HG03342 (cell line): ENCODE results near the gene LIM2.
"Not testable (repeated sequence)": the region's sequence is repeated elsewhere in the genome, so short reads cannot be mapped to it uniquely, and the experiment has no call there.

ENCODE experiments used
- ATAC-seq: cut with Tn5 transposase; IDR thresholded peaks from one replicate; pipeline ENCODE4 v1.9.1; 2021; ENCODE audit warnings: mild to moderate bottlenecking, moderate library complexity; ENCODE audit not compliant: unreplicated experiment

The LIM2 gene

DNA sequence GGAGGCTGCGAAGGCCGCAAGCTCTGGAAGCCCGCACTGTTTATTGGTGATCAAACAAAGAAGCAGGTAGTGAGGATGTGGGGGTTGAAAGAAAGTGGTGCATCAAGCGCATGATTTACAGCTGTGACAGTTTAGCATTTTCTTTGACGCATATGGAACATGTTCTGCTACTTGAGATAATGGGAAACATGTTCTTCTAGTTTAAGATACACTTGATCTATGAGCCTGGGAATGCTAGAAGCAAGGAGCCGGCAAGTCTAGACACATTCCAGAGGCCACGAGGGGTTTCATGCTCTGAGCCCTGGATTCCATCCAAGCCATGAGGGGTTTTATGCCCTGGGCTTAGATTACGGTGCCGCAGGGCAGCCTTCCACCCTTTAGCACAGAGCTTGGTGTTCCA lies 9.7 kb upstream of the LIM2 start:
- ATAC-seq: not testable (repeated sequence)

DNA sequence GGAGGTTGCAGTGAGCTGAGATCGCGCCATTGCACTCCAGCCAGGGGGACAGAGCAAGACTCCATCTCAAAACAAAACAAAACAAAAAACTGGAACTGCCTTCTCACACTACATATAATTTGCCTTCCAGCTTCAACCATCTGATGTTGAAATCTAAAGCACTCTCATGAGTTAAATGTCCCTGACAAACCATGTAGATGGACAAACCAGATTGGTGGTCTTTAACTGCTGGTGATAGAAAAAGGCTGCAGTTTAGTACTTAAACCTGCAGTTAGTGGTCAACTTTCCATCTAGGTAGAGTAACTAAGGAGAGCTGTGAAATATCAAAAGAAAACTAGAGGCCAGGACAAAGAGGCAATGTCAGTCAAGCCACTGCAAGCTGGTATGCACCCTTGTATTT lies 8.4 kb upstream of the LIM2 start:
- no peak for ATAC-seq

DNA sequence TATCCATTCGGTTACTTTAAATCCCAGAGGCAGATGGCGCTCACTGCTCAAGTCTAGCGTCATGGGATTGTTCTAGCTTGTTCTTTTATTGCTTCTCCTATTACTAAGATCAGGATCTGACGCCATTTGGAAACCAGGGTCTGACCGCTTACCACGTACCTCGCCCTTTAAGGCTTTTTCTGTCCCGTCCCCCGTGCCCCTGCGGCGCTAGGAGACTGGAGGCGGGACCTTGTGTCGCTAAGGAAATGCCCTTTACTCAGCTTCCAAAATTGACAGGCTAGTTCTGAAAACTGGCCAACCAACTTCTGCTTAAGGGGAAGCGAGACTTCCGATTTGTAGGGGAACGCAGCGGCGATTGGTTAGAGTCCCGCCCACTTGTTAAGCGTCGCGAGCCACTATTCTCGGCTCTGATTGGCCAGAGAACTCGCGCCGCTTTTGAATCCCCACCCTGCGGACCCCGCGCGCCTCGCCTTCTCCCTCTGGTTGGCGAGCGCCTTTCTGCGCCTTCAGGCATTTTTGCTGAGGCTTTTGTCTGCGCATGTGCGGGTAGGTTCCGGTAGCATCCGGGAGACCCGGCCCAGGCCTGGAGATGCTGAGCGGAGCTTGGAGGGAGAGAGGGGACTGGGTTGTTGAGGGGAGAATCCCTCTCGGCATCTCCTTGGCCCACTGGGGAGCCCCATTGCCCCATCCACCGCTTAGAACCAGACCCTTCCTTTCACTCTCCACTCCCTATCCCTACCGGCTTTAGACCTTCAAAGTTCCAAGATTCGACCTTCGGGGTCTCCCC lies 6.5 kb upstream of the LIM2 start:
- ATAC-seq: peak; percentile 79

DNA sequence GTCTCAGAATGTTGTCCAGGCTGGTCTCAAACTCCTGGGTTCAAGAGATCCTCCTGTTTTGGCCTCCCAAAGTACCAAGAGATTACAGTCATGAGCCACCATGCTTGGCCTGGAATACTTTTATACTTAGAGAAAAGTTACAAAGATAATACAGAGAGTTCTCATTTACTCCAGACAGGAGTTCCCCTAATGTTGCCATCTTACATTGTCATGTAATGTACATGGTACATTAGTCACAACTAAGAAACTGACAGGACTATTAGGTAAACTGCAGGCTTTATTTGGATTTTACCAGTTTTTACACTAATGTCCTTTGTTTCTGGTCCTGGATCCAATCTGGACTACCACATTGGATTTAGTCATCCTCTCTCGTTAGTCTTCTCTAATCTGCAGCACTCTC lies 4.9 kb upstream of the LIM2 start:
- ATAC-seq: no peak

DNA sequence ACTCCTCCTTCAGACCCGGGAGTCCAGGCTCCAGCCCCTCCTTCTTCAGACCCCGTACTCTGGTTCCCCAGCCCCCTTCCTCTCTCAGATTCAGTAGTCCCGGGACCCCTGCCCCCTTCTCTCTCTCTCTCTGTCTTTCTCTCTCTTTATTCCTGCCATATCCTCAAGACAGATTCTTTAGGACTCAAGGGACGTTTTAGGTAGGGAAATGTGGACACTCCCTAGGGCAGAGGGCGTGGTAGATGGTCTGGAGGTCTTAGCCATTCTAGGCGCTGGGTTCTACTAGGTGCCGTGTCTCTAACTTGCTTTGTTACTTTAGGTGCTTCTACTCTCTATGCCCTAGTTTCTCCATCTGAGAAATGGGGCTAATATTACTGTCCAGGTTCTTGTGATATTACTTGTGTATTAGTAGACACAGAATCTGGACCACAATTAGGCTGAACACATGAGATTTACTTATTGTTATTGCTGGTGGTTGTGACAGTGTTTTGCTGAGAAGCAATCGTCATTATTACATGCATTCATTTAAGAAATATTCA lies 3.4 kb upstream of the LIM2 start:
- no peak for ATAC-seq

DNA sequence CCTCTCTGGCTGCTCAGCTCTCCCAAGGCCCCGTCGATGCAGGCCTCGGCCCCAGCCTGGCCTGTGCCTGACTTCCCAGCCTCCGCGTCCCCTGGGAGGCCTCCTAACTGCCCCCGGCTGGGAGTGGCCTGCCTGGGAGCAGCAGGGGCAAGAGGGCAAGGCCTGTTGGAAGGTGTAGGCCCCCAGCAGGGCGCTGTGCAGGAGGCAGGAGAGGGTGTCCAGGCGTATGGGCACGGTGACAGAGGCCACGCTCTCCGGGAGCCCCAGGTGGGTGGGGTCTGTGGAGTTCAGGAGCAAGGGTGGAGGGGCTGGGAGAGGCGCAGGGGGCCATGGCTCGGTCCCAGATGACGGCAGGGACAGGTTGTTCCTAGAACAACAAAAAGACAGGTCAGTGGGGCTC lies 1.4 kb upstream of the LIM2 start:
- no peak for ATAC-seq

DNA sequence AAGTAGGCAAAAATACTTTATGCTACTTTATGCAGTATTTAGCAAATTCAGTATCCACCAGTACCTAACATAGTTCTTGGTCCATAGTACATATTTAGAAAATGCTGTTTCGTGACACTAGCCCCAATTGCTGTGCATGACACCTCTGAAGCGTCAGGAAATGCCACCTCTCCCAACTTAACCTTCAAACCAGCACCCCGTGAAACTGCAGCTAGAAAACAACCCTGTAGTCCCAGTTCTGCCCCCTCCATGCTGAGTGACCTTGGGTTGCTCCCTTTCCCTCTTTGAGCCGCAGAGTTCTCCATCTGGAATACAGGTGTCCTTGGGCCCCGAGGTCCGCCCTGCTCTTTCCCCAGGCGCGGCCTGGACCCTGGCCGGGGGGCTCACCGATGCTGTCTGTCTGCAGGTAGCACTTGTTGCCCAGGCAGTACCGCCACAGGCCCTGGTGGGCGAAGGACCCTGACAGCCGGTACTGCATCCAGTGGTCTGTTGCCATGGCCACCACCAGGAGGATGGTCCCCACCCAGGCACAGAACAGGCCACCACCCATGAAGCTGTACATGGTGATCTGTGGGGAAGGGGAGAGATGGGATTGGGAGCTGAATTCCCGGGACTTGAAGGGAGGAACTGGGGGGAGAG lies 773 bp downstream of the LIM2 start:
- ATAC-seq: no peak

DNA sequence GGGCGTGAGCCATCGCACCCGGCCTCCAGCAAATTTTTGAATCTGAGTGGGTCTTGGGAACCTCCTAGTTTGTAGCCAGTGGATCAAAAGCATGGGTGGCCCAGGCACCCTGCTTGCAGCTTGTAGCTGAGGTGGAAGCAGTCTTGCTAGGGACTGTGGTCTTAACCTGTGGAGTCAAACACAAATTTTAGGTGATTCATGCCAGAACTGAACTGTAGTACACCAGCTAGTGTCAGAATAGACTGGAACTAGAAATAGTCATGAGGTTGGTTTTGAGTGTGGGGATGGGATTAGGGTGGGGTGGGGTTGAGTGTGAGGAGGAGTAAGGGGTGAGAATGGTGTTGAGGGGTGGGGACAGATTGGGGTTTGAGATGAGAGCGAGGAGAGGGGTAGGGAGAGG lies 5.8 kb downstream of the LIM2 start:
- ATAC-seq: no peak

DNA sequence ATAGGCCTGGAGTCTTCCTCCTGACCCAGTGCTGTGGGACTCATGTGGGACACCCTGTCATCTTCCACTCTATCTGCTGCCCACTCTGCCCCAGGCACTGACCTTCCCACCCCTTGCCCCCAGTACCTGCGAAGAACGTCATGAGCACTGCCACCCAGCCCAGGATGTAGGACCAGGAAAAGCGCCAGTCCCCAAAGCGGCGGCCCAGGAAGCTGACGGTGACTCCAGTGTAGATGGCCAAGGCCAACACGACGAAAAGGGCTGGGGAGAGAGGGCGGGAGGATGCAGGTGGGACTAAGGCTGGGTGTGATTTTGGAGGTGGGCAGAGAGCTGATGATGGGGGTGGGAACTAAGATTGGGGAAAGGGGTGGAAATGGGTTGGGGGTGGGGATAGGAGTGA lies 7.4 kb downstream of the LIM2 start:
- ATAC-seq: no peak

DNA sequence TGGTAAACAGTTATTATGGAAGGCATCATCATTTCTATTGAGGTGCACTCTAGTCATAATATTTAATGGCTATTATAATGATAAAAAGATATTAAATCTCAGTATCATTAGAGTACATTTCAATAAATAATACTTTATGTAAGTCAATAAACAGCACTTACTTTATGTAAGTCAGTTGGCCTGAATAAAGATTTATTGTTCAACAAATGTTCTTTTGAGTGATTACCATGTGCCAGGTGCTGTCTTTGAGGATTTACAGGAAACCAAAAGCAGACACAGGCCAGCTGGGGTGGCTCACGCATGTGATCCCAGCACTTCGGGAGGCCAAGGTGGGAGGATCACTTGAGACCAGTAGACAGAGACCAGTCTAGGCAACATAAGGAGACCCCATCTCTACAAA lies 10.4 kb downstream of the LIM2 start:
- no peak for ATAC-seq

DNA sequence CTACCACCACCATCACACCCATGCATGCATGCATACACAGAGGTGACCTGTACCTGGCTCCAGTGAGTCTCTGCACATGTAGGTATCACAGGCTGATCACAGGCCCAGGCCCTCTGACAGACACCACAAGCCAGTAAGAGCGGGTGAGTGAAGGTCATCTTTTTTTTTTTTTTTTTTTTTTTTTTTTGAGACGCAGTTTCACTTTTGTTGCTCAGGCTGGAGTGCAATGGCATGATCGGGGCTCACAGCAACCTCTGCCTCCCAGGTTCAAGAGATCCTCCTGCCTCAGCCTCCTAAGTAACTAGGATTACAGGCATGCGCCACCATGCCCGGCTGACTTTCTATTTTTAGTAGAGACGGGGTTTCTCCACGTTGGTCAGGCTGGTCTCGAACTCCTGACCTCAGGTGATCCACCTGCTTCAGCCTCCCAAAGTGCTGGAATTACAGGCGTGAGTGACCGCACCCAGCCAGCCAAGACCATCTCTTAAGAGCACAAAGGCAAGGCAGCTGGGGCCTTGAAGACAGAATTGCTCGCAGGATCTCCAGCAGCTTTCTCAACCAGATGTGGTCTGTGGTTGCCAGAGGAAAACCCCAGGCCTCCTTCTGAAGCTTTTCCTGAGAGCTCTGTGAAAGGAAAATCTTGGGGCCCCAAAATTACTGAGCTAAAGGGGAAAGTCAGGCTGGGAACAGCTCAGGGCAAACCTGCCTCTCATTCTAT lies 12.1 kb downstream of the LIM2 start:
- ATAC-seq: no peak

DNA sequence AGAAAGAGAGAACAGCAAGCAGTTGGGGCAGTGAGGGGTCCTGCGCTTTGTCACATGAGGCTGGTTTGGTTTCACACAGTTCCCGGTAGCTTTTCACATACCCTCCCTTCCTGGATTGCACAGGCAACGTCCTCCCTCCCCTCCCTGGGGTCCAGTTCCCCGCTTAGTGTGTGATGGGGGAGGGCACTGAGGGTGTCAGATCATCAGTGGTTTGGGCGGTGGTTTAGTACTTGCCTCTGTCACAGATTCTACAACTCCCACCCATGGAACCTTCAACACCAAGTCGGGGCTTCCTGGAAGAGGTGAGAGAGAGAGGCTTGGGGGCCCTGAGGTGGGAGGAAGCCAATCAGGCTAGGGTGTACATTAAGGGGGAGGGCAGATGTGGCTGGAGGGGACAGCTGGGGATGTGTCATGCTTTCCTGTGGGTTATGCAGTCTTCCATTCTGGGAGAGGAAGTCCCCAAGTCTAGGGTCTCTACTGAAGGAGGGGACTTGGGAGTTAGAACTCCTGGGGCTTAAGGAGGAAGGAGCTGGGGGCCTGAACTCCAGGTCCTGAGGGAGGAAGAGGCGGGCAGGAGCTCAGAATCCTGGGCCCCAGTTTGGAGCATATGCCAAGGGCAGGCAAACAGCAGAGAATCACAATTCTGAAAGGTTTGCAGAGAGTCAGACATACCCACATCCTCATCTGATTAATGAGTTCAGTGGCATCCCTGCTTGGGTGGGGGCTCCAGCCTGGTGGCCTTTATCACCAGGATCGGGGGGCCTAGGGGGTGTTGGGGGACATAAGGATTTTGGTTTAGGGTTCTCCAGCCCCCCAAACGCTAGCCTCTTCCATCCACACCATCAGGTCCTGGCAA lies 14.9 kb downstream of the LIM2 start, which contains the start of gene NKG7:
NKG7 (minus strand) TSS at position 6 of the 856 bp plus-strand sequence. CDS start 119 bp downstream, outside the sequence.
- ATAC-seq: no peak

DNA sequence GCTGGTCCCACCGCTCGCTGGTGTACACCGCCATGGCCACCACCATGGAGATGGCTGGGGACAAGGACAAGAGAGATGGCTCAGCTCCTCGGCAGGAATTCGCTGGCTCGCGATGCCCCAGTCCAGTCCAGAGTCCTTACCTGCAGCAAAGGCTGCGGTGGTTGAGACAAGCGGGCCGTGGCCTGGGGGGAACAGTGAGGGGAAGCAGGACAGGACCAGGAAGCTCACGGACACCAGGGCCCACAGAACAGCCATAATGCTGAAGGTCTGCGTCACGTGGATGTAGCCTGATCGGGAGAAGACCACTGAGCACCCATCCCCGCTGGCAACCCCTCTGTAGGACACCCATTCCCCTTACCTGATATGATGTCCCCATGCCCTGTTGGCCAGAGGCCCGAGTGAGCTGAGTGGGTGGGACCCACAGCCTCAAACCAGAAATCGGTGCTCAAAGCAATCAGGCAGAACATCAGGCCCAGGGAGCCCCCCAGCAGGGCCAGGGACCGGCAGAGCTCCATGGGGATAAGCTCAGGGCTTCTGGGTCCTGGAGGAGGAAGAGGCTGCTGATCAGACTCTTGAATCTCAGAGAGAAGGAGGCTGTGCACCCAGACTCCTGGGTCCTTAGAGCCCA lies 15.6 kb downstream of the LIM2 start:
- ATAC-seq: no peak

DNA sequence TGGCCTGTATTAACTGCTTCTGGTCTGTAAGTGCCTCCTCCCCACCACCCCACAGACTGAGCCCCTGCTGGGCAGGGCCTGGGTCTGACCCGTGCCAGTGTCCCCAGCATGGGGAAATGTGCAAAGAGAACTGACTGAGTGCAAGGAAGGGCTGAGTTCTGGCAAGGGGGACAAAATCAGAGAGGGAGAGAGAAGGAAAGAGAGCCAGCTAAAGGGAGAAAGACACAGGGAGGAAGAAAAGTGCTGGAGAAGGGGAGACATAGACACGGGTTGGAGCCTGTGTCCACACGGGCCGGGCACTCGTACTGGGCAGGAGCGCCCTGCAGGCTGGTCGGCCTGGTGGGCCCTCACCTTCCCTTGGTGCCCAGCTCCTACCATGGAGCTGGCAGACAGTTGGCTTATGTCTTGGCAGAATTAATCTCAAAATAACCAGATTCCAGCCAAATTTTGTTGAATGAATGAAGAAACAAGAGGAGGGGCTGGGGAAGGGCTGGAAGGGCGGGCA lies 16.5 kb downstream of the LIM2 start:
- ATAC-seq: no peak

DNA sequence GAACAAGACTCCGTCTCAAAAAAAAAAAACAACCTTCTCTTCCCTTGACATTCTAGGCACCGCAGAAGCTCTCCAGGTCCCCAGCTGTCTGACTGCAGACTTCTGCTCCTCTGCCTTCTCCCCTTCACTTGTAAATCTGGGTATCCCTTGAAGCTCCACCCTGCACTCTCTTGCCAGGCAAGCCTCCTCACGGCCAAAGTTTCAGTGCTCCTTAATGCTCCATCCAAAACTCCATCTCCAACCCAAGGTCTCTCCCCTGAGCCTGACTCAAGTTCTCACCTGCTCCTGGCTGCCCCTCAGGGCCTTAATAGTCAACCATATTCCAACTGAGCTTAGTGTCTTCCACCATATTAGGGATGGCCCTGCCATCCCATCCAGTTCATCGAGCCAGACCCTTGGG lies 17.5 kb downstream of the LIM2 start:
- no peak for ATAC-seq

DNA sequence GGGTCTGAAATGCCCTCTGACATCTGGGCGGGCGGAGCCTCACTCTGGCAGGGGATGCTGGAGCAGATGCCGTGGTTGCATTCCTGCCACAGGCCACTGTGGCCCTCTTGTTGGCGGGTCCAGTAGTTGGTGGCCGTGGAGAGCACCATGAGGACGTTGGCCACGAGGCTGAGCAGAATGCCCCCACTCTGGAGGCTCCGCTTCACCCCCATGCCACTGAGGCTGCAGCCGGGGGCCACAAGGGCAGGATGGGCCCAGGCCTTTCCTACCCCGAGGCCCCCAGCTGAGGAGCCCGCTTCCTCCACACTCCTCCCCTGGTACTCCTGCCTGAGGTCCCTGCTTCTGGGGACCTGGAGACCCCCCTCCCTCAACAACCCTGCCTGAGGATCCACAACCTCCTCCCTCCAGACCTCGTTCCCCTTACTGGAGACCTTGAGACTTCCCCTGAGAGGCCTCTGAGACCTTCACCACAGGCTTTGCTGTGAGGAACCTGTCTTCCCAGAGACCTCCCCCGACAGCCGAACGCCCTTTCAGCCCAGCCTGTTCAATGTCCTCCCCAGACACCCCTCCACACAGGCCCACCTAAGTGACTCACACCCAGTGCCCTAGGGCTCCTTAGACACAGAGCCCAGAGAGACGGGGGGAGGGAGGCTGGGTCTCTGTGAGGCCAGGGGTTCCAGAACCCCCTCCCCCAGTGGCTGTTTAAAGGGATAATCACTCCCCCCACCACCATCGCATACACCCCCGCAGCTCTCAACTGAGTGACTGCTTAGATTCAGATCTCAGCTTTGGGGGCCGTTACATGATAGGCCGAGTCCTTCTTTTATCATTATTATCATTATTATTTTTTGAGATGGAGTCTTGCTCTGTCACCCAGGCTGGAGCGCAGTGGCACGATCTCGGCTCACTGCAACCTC lies 19.1 kb downstream of the LIM2 start, which contains the start of gene CLDND2:
CLDND2 (minus strand) TSS at position 638 of the 917 bp plus-strand sequence; CDS start at position 212, 426 bp downstream.
- ATAC-seq: no peak

DNA sequence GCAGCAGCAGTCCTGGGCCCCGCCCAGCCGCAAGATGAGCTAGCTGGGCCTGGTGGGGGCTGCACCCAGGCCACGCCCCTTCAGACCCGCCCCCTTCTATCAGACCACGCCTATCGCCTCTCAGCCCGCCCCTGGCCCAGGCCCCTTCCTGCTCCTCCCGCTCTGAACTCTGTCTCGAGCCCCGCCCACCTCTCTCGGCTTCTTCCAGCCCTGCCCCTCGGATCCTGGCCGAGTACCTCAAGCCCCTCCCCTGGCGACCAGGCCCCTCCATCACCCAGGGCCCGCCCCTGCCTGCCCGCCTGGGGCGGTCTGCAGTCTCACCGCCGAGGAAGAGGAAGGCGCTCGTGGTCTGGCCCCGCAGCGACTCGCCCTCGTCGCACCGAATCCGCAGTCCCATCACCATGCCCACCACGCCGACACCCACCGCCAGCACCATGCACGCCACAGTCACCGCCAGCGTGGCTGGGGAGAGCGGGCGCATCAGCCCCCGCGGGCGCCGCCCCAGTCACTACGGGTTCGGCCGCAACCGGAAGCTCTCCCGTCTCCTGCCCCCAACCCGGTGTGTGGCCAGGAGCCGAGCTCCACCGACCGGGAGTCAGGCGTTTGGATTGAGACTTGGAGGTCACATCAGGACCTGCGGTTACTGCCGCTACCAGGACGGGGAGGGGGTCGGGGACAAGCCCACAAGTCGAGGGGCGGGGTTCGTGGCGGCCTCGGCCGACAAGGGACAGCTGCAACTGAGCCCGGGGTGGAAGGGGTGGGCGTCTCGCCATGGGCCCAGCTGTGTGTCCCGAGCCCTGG lies 20.0 kb downstream of the LIM2 start:
- peak; percentile 67 for ATAC-seq

DNA sequence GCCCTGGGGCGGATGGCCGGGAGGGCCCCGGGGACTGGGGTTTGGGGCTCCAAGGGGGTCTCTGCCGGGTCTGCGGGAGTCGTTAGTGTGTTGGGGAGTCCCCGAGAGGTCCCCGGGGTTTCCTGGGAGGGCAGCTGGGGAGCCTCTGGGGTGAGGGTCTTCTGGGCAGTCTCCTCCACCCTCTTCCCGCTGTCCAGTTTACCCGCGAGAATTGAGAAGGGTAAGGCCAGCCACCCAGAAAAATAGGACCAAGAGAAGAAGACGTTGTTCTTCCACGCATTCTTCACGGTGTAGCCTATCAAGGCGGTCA lies 20.6 kb downstream of the LIM2 start:
- ATAC-seq: no peak
